ENCODE measurements around the gene CCDC38. TPM values are rescaled to one million over a fixed set of nuclear protein-coding genes. Genes with fewer than 3 reads are reported as not detected.

CCDC38 gene
- total RNA-seq, 1 experiment from 2014 or later: not detected

DNA sequence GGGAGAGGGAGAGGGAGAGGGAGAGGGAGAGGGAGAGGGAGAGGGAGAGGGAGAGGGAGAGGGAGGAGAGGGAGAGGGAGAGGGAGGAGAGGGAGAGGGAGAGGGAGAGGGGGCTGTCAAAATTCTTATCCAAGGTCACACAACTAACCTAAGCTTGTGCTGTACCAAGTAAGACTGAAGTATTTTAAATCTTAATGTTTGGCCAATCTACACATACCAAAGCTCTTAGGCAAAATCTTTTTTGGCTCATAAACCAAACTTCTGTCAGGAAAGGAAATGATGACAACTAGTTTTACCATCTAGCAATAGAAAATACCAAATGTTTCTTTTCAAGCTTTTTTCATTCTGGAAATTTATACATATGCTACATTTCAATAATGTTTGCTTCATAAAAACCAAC lies 33.8 kb downstream of the CCDC38 start:
- TF ChIP-seq, protein P1, sequence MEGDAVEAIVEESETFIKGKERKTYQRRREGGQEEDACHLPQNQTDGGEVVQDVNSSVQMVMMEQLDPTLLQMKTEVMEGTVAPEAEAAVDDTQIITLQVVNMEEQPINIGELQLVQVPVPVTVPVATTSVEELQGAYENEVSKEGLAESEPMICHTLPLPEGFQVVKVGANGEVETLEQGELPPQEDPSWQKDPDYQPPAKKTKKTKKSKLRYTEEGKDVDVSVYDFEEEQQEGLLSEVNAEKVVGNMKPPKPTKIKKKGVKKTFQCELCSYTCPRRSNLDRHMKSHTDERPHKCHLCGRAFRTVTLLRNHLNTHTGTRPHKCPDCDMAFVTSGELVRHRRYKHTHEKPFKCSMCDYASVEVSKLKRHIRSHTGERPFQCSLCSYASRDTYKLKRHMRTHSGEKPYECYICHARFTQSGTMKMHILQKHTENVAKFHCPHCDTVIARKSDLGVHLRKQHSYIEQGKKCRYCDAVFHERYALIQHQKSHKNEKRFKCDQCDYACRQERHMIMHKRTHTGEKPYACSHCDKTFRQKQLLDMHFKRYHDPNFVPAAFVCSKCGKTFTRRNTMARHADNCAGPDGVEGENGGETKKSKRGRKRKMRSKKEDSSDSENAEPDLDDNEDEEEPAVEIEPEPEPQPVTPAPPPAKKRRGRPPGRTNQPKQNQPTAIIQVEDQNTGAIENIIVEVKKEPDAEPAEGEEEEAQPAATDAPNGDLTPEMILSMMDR (IDR thresholded peaks at IDR 0.05; ENCODE audit: insufficient read depth in 1 of 2, low read depth in 1 of 2, low read length in 1 of 2, severe bottlenecking in 1 of 2, unreplicated experiment in 1 of 2): no peak
- no peaks in the 10 kb centered on the region for H3K4me1 Mint-ChIP-seq (ENCODE audit: low read depth, unreplicated experiment)
- intact Hi-C loops (cut with micrococcal nuclease; ENCODE audit: unreplicated experiment): no loop called here
- peaks cover 2% of the 10 kb centered on the region for H3K27me3 ChIP-seq (replicated peaks; ENCODE audit: control insufficient read depth, insufficient read depth, low read length)
- H3K27me3 Mint-ChIP-seq (ENCODE audit: insufficient read depth, unreplicated experiment): peaks cover 7% of the 10 kb centered on the region
- H3K4me3 Mint-ChIP-seq (ENCODE audit: unreplicated experiment): no peak overlapping the region
- no peaks in the 10 kb centered on the region for H3K4me1 ChIP-seq
- BruUV-seq (replicated peaks): no TSS peak
- ChIA-PET POLR2A (no interaction called here), CTCF (no interaction called here)
- no peaks in the 10 kb centered on the region for H3K36me3 Mint-ChIP-seq (ENCODE audit: insufficient read depth, unreplicated experiment)
- H3K4me3 ChIP-seq (ENCODE audit: low read depth, low read length): no peak overlapping the region
- no peaks in the 10 kb centered on the region for H3K9me3 Mint-ChIP-seq (ENCODE audit: unreplicated experiment)
- no peak overlapping the region for H3K27ac Mint-ChIP-seq (ENCODE audit: unreplicated experiment)
- DNase-seq: no peak
- H3K9me3 ChIP-seq: no peaks in the 10 kb centered on the region
- no peaks in the 10 kb centered on the region for H3K36me3 ChIP-seq (ENCODE audit: control insufficient read depth, insufficient read depth, low read length)

DNA sequence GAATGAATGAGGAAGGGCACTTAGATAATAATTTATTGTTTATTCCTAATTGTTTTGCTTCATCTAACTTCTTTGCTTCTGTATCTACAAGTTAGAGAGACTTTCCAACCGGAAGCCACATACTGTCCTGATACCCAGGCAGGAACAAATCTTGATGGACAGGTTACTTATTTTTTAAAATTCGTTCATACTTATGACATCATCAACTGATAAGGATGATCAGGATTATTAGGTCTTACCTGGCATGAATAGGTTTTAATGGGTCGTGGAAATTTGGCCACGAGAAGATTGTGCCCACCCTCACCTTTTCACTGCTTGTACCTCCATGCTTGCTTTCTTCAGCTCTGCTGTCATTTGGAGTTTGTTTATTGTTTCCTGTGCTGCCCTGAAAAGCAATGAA lies 44.3 kb downstream of the CCDC38 start:
- Mint-ChIP-seq H3K9me3 (ENCODE audit: unreplicated experiment) (no peaks in the 10 kb centered on the region), H3K4me3 (ENCODE audit: unreplicated experiment) (no peak overlapping the region), H3K27me3 (ENCODE audit: insufficient read depth, unreplicated experiment) (peaks cover under 1% of the 10 kb centered on the region), H3K4me1 (ENCODE audit: low read depth, unreplicated experiment) (no peaks in the 10 kb centered on the region), H3K36me3 (ENCODE audit: insufficient read depth, unreplicated experiment) (no peaks in the 10 kb centered on the region), H3K27ac (ENCODE audit: unreplicated experiment) (no peak overlapping the region)
- intact Hi-C loops (cut with micrococcal nuclease; ENCODE audit: unreplicated experiment): no loop called here
- Histone ChIP-seq H3K9me3 (peaks cover 3% of the 10 kb centered on the region), H3K4me3 (ENCODE audit: low read depth, low read length) (no peak overlapping the region), H3K4me1 (no peaks in the 10 kb centered on the region), H3K36me3 (ENCODE audit: control insufficient read depth, insufficient read depth, low read length) (no peaks in the 10 kb centered on the region), H3K27me3 (replicated peaks; ENCODE audit: control insufficient read depth, insufficient read depth, low read length) (no peaks in the 10 kb centered on the region)
- ChIA-PET POLR2A (no interaction called here), CTCF (no interaction called here)
- BruUV-seq (replicated peaks): no TSS peak
- no peak for DNase-seq
- TF ChIP-seq, protein P1 (IDR thresholded peaks at IDR 0.05; ENCODE audit: insufficient read depth in 1 of 2, low read depth in 1 of 2, low read length in 1 of 2, severe bottlenecking in 1 of 2, unreplicated experiment in 1 of 2): no peak

DNA sequence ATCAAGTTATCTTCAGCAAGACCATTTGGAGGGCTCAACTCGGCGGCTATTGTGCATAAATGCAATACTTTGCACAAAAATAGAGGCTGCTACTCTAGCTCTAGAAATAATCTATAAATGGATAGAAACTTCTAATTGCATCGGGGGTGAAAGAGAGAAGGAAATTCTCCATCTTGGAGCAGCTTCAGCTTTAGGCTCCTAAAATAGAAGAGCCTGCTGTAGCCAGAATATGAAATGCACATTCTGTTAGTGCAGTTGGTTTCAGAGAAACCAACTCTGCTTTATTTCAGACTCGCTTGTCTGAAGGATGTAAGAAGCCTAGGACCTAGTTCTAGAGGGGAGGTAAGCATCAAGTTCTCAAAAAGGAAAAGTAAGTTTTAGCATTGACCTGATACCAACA lies 45.6 kb downstream of the CCDC38 start:
- no TSS peak for BruUV-seq (replicated peaks)
- H3K4me1 Mint-ChIP-seq (ENCODE audit: low read depth, unreplicated experiment): no peaks in the 10 kb centered on the region
- intact Hi-C loops (cut with micrococcal nuclease; ENCODE audit: unreplicated experiment): no loop called here
- H3K4me3 Mint-ChIP-seq (ENCODE audit: unreplicated experiment): no peak overlapping the region
- no peaks in the 10 kb centered on the region for H3K4me1 ChIP-seq
- no peak overlapping the region for H3K4me3 ChIP-seq (ENCODE audit: low read depth, low read length)
- no peaks in the 10 kb centered on the region for H3K9me3 ChIP-seq
- no peaks in the 10 kb centered on the region for H3K9me3 Mint-ChIP-seq (ENCODE audit: unreplicated experiment)
- no peak overlapping the region for H3K27ac Mint-ChIP-seq (ENCODE audit: unreplicated experiment)
- no peaks in the 10 kb centered on the region for H3K27me3 ChIP-seq (replicated peaks; ENCODE audit: control insufficient read depth, insufficient read depth, low read length)
- H3K27me3 Mint-ChIP-seq (ENCODE audit: insufficient read depth, unreplicated experiment): peaks cover 3% of the 10 kb centered on the region
- H3K36me3 Mint-ChIP-seq (ENCODE audit: insufficient read depth, unreplicated experiment): no peaks in the 10 kb centered on the region
- ChIA-PET POLR2A (no interaction called here), CTCF (no interaction called here)
- DNase-seq: no peak
- TF ChIP-seq, protein P1 (IDR thresholded peaks at IDR 0.05; ENCODE audit: insufficient read depth in 1 of 2, low read depth in 1 of 2, low read length in 1 of 2, severe bottlenecking in 1 of 2, unreplicated experiment in 1 of 2): no peak
- no peaks in the 10 kb centered on the region for H3K36me3 ChIP-seq (ENCODE audit: control insufficient read depth, insufficient read depth, low read length)
